K562 (cell line): ENCODE results near the gene STK4. TPM values are rescaled to one million over a fixed set of nuclear protein-coding genes. Genes with fewer than 3 reads are reported as not detected.

Experiments
- BACH1 ChIP-seq: fragments of 200-800 bp; sonication (Bioruptor generic); IDR thresholded peaks from 2 replicates; pipeline ENCODE4 v1.6.1; 2016; ENCODE audit warnings: missing genetic modification characterization, missing compliant biosample characterization
- BMI1 ChIP-seq: fragments of 150-350 bp; IDR thresholded peaks from 2 replicates; pipeline ENCODE4 v1.6.1; 2014; ENCODE audit warnings: low read length
- CAMTA2 ChIP-seq: fragments of 250-450 bp; sonication (Bioruptor Pico); conservative IDR thresholded peaks from 2 replicates; pipeline ENCODE4 v1.5.1; 2022
- CBFA2T2 ChIP-seq: fragments of 450-650 bp; conservative IDR thresholded peaks from 2 replicates; pipeline ENCODE4 v1.6.1; 2017; ENCODE audit warnings: mild to moderate bottlenecking
- FOXO4 ChIP-seq: fragments of 450-650 bp; formaldehyde crosslinking; IDR thresholded peaks from 2 replicates; pipeline ENCODE4 v1.4.0; 2020; ENCODE audit warnings: mild to moderate bottlenecking, moderate library complexity
- GABPB2 ChIP-seq: fragments of 250-450 bp; sonication (Bioruptor Pico); conservative IDR thresholded peaks from 2 replicates; pipeline ENCODE4 v1.5.1; 2021; ENCODE audit warnings: mild to moderate bottlenecking
- HES1 ChIP-seq: fragments of 450-650 bp; IDR thresholded peaks from 2 replicates; pipeline ENCODE4 v1.6.1; 2016; ENCODE audit warnings: low read depth, mild to moderate bottlenecking, moderate library complexity
- HLTF ChIP-seq: fragments of 450-650 bp; IDR thresholded peaks from 2 replicates; pipeline ENCODE4 v1.6.1; 2016
- KHSRP ChIP-seq: fragments of 450-650 bp; IDR thresholded peaks from 2 replicates; pipeline ENCODE4 v1.6.1; 2017
- MCM5 ChIP-seq: fragments of 450-650 bp; IDR thresholded peaks from 2 replicates; pipeline ENCODE4 v1.6.1; 2016; ENCODE audit warnings: low read depth
- RBM14 ChIP-seq: fragments of 200-400 bp; formaldehyde crosslinking; IDR thresholded peaks from 2 replicates; pipeline ENCODE4 v1.6.1; 2018; ENCODE audit warnings: low read depth, mild to moderate bottlenecking, low read length, moderate library complexity, borderline replicate concordance; ENCODE audit not compliant: insufficient read depth
- SIN3B ChIP-seq: fragments of 450-650 bp; IDR thresholded peaks from 2 replicates; pipeline ENCODE4 v1.6.1; 2017; ENCODE audit warnings: low read depth, mild to moderate bottlenecking, moderate library complexity
- SRSF7 ChIP-seq: fragments of 200-400 bp; formaldehyde crosslinking; optimal IDR thresholded peaks from 2 replicates; pipeline ENCODE3; 2017; ENCODE audit warnings: mild to moderate bottlenecking, low read depth, low read length
- TBL1XR1 ChIP-seq, 2 experiments: IDR thresholded peaks; 2 replicates each; pipeline ENCODE4 v1.6.1; 2012; ENCODE audit warnings: improper control_type of control experiment in 2 of 2, low read length in 2 of 2, mild to moderate bottlenecking in 1 of 2
- ZBTB9 ChIP-seq: fragments of 450-650 bp; formaldehyde crosslinking; IDR thresholded peaks from 2 replicates; pipeline ENCODE4 v1.4.0; 2020; ENCODE audit warnings: mild to moderate bottlenecking, moderate library complexity
- ZNF398 ChIP-seq: fragments of 250-450 bp; sonication (Bioruptor Pico); IDR thresholded peaks from 2 replicates; pipeline ENCODE4 v1.8.0; 2021; ENCODE audit warnings: moderate library complexity, mild to moderate bottlenecking, inconsistent platforms
- ZNF431 ChIP-seq: sonication (generic); formaldehyde crosslinking; IDR thresholded peaks from 2 replicates; pipeline ENCODE4 v1.8.0; 2022; ENCODE audit warnings: mild to moderate bottlenecking, missing genetic modification reagents
- ZNF592 ChIP-seq: fragments of 450-650 bp; IDR thresholded peaks from 2 replicates; pipeline ENCODE4 v1.6.1; 2017; ENCODE audit warnings: antibody characterized with exemption, mild to moderate bottlenecking
- ZNF668 ChIP-seq: fragments of 250-450 bp; sonication (Bioruptor Pico); IDR thresholded peaks from 2 replicates; pipeline ENCODE4 v1.8.0; 2022; ENCODE audit warnings: mild to moderate bottlenecking, inconsistent platforms
- ZNF699 ChIP-seq: fragments of 250-450 bp; sonication (Bioruptor Pico); IDR thresholded peaks from 2 replicates; pipeline ENCODE4 v1.8.0; 2021; ENCODE audit warnings: mild to moderate bottlenecking, moderate library complexity; ENCODE audit not compliant: insufficient replicate concordance
- polyA plus RNA-seq, 8 experiments: library from polyadenylated mRNA; depleted of rRNA in 4 of 8; stranded (reverse) in 5 of 8; unstranded in 3 of 8; fragments of >200 nt; fragmentation: Nextera tagmentation in 2 of 8; fragmentation: Illumina TruSeq in 1 of 8; extraction: Ambion mirVana in 2 of 8; extraction: Trizol in 1 of 8; gene quantifications; 2 replicates each; pipeline versions ENCODE4 v1.2.1 to v1.2.3, GENCODE V29; 2011 to 2014; ENCODE audit warnings: inconsistent platforms in 1 of 8, missing spikeins in 1 of 8
- total RNA-seq, 7 experiments: library from RNA; depleted of rRNA in 6 of 7; stranded (reverse); fragments of >200 nt in 6 of 7; fragmentation: Illumina TruSeq in 2 of 7; extraction: Trizol in 2 of 7; gene quantifications; 2 replicates each; pipeline versions ENCODE4 v1.2.1 to v1.2.3, GENCODE V29; 2011 to 2021; ENCODE audit warnings: low replicate concordance in 1 of 7

STK4 gene
- total and polyA plus RNA-seq, 9 of the 15 experiments (the other 6 are each of a cell fraction or from before 2014, with no cell fraction given): 11.9 to 30.6 (median 22.2) TPM

- TF ChIP-seq SRSF7: no peak
- no peak for TF ChIP-seq ZNF398 (CRISPR knock-in tag)
- no peak for TF ChIP-seq MCM5
- no peak for TF ChIP-seq GABPB2 (CRISPR knock-in tag)
- TF ChIP-seq BMI1: no peak
- TF ChIP-seq TBL1XR1 (IDR thresholded peaks at IDR 0.05; ENCODE audit: low read length in 2 of 2): no peak
- TF ChIP-seq ZNF699: no peak
- TF ChIP-seq CBFA2T2: no peak
- TF ChIP-seq ZNF592: peak; percentile 82; the same call in 1 of the 2 replicates
- TF ChIP-seq SIN3B: no peak
- TF ChIP-seq HLTF: no peak
- TF ChIP-seq ZNF431 (CRISPR knock-in tag): no peak
- no peak for TF ChIP-seq HES1
- TF ChIP-seq FOXO4 (CRISPR knock-in tag): no peak
- no peak for TF ChIP-seq CAMTA2
- no peak for TF ChIP-seq RBM14
- 0 out of 2 replicates have a peak, but pooled peaks have one; percentile 44 for TF ChIP-seq ZNF668 (CRISPR knock-in tag)
- TF ChIP-seq ZBTB9: no peak; the same call in 1 of the 2 replicates
- TF ChIP-seq BACH1 (tag): peak; percentile 59; the same call in 1 of the 2 replicates
- TF ChIP-seq KHSRP: no peak
These were observed 69.9 kb downstream of the STK4 start (continued) for GRCh38 chr20:45036044-45036755.
